Upper lobe of right lung (tissue), 1 donor: ENCODE measurements around the gene PARD3. TPM values are rescaled to one million over a fixed set of nuclear protein-coding genes. Genes with fewer than 3 reads are reported as not detected.

Experiments
- ATAC-seq: fragments of 200-7000 bp; cut with Tn5 transposase; one replicate; pipeline ENCODE4 v1.9.1; 2020; ENCODE audit warnings: mild to moderate bottlenecking, moderate library complexity
- DNase-seq: peaks from one replicate; pipeline ENCODE4 v3.0.0-alpha.2; 2020
- H3K27ac ChIP-seq: fragments of 200-600 bp; one replicate; pipeline ENCODE4 v1.8.0; 2022
- H3K27me3 ChIP-seq: fragments of 200-600 bp; one replicate; pipeline ENCODE4 v1.8.0; 2022; ENCODE audit warnings: mild to moderate bottlenecking
- H3K36me3 ChIP-seq: fragments of 200-600 bp; one replicate; pipeline ENCODE4 v1.8.0; 2022
- H3K4me1 ChIP-seq: fragments of 200-600 bp; one replicate; pipeline ENCODE4 v1.8.0; 2022
- H3K4me3 ChIP-seq: fragments of 200-600 bp; one replicate; pipeline ENCODE4 v1.8.0; 2022; ENCODE audit warnings: mild to moderate bottlenecking
- H3K9me3 ChIP-seq: fragments of 200-600 bp; one replicate; pipeline ENCODE4 v1.8.0; 2022
- intact Hi-C: fragments of 100-400 bp; cut with DNase I; formaldehyde crosslinking; loops from one replicate; pipeline ENCODE4 v1.11.0; 2022
- total RNA-seq: library from RNA; stranded (reverse); fragmentation: NEBNext Ultra II Directional; extraction: Animal tissue kit (Norgen Biotek cat#: 25700); gene quantifications from one replicate; pipeline ENCODE4 v1.2.1, GENCODE V29; 2021
- TF ChIP-seq, protein P1 (sequence below): fragments of 200-600 bp; IDR thresholded peaks from one replicate; pipeline ENCODE4 v1.8.0; 2022; ENCODE audit warnings: antibody characterized with exemption
- donor health status: DM: no; HTN: yes; CAD: no; lungs with severe emphysema.

The PARD3 gene
- total RNA-seq, 1 donor from 2014 or later = 38.5 TPM

- Histone ChIP-seq H3K27ac (no peak overlapping the region), H3K36me3 (no peaks in the 10 kb centered on the region), H3K27me3 (no peaks in the 10 kb centered on the region), H3K4me1 (peaks cover 12% of the 10 kb centered on the region), H3K4me3 (no peak overlapping the region), H3K9me3 (no peaks in the 10 kb centered on the region)
- TF ChIP-seq, protein P1, sequence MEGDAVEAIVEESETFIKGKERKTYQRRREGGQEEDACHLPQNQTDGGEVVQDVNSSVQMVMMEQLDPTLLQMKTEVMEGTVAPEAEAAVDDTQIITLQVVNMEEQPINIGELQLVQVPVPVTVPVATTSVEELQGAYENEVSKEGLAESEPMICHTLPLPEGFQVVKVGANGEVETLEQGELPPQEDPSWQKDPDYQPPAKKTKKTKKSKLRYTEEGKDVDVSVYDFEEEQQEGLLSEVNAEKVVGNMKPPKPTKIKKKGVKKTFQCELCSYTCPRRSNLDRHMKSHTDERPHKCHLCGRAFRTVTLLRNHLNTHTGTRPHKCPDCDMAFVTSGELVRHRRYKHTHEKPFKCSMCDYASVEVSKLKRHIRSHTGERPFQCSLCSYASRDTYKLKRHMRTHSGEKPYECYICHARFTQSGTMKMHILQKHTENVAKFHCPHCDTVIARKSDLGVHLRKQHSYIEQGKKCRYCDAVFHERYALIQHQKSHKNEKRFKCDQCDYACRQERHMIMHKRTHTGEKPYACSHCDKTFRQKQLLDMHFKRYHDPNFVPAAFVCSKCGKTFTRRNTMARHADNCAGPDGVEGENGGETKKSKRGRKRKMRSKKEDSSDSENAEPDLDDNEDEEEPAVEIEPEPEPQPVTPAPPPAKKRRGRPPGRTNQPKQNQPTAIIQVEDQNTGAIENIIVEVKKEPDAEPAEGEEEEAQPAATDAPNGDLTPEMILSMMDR = no peak
- ATAC-seq (peak; percentile 81), DNase-seq (no peak)
- intact Hi-C loops = no loop called here
Observed at GRCh38 chr10:34628174-34628796, 186.8 kb downstream of the PARD3 start.

DNA sequence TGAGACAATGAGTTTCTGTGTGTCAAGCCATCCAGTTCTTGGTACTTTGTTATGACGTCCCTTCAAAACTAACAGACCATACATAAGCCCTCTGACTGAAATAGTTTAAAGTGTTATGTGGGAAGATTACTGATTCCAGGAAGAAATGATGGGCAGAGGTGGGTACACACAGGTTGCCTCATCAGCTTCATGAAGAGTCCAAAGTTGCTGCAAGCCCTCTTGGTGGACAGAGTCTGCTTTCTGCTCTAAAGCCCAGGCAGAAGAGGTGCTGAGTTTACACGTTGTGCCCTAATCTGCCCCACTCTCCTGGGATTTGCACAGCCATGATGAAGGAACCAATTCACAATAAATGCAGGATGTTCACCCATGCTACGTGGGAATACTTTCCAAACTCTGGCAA is 187.4 kb downstream of the PARD3 start:
- Histone ChIP-seq H3K36me3 (no peaks in the 10 kb centered on the region), H3K9me3 (no peaks in the 10 kb centered on the region), H3K4me1 (peaks cover 12% of the 10 kb centered on the region), H3K4me3 (no peak overlapping the region), H3K27ac (no peak overlapping the region), H3K27me3 (no peaks in the 10 kb centered on the region)
- TF ChIP-seq, protein P1 = no peak
- ATAC-seq (no peak), DNase-seq (no peak)
- intact Hi-C loops = no loop called here

GRCh38 chr10:34627331-34627730 is 187.8 kb downstream of the PARD3 start:
- peaks cover 12% of the 10 kb centered on the region for H3K4me1 ChIP-seq

DNA sequence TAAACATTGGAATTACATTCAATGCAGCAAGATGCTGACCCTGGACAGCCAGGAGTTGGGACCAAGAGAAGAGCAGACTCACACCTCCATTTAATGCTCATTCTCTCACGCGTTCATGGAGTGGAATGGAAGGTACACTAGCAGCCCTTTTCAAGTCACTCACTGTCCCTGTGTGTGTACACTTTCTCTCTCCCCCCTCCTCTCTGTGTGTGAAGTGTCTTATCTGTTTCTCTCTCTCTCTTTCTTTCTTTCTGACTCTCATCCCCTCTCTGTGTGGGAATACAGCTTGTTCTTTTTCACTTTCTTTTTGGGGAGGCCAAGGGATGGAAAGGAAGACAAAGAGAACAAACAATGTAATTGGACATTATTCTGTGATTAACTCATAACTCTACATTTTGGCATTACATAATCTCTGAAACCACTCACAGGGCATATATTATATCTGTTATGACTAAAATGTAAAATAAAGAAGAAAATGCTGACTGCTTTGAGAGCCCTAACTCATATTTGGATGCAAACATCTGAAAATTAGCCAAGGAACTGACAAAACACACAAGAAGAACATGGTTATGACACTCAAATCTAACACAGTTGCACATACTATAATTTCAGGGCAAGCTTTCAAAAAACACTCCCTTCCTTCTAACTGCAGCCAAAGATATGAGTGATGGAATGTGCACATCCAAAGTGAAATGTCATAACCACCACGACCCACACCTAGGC is 188.8 kb downstream of the PARD3 start:
- ATAC-seq (no peak), DNase-seq (no peak)
- Histone ChIP-seq H3K27me3 (no peaks in the 10 kb centered on the region), H3K36me3 (no peaks in the 10 kb centered on the region), H3K4me1 (peaks cover 12% of the 10 kb centered on the region), H3K4me3 (no peak overlapping the region), H3K9me3 (no peaks in the 10 kb centered on the region), H3K27ac (no peak overlapping the region)
- intact Hi-C loops = no loop called here
- TF ChIP-seq, protein P1 = no peak

More at GRCh38 chr10:34627331-34627730, 187.8 kb downstream of the PARD3 start:
- H3K9me3 ChIP-seq = no peaks in the 10 kb centered on the region
- H3K36me3 ChIP-seq = no peaks in the 10 kb centered on the region
- H3K4me3 ChIP-seq = no peak overlapping the region
- no peaks in the 10 kb centered on the region for H3K27me3 ChIP-seq
- intact Hi-C loops = no loop called here
- no peak for ATAC-seq
- DNase-seq = no peak
- no peak overlapping the region for H3K27ac ChIP-seq
- TF ChIP-seq, protein P1 = no peak

- no peak for ATAC-seq
Observed at GRCh38 chr10:34624323-34625153, 190.6 kb downstream of the PARD3 start.

More at GRCh38 chr10:34624323-34625153, 190.6 kb downstream of the PARD3 start:
- intact Hi-C loops = no loop called here
- Histone ChIP-seq H3K27me3 (no peaks in the 10 kb centered on the region), H3K27ac (no peak overlapping the region), H3K4me3 (no peak overlapping the region), H3K36me3 (no peaks in the 10 kb centered on the region), H3K9me3 (no peaks in the 10 kb centered on the region), H3K4me1 (peaks cover 12% of the 10 kb centered on the region)
- TF ChIP-seq, protein P1 = no peak
- no peak for DNase-seq
